ENCODE data around the gene PPIG.

DNA sequence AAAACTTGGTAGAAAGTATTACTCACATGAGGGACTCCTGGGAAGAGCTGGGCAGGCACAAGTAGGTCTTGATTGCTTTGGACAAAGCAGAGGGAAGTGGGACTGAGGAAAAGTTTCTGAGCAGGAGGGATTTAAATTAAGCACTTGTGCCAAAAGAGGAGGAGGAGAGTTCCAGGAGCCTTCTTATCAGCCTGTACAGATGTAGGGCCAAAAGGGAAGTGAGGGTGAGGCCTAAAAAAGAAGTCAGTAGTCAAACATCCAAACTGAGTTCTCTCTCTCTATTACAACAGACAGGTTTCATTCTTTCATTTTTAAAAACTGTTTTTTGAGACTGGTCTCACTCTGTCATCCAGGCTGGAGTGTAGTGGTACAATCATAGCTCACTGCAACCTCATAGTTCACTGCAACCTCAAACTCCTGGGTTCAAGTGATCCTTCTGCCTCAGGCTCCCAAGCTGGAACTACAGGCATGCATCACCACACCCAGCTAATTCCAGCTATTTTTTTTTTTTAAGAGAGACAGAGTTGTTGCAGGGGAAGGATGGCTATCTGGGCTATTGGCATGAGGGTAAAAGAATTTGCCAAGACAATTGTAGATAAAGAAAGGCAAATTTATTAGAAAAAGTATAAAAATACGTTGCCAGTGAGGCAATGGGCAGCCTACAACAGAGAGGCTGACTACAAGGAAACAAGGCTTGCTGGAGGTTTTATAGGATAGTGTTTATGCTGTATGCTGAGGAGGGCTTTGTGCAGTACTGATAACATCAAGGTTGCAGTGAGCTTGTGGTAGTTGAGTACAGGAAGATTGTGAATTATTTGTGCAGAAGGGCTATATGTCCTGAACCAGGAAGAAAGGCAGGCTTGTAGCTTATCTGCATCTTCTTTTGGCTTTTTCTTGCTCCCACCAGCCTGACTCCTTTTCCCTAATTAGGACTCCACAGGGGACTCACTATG lies 81.1 kb downstream of the PPIG start:
- TF ChIP-seq, protein P1, sequence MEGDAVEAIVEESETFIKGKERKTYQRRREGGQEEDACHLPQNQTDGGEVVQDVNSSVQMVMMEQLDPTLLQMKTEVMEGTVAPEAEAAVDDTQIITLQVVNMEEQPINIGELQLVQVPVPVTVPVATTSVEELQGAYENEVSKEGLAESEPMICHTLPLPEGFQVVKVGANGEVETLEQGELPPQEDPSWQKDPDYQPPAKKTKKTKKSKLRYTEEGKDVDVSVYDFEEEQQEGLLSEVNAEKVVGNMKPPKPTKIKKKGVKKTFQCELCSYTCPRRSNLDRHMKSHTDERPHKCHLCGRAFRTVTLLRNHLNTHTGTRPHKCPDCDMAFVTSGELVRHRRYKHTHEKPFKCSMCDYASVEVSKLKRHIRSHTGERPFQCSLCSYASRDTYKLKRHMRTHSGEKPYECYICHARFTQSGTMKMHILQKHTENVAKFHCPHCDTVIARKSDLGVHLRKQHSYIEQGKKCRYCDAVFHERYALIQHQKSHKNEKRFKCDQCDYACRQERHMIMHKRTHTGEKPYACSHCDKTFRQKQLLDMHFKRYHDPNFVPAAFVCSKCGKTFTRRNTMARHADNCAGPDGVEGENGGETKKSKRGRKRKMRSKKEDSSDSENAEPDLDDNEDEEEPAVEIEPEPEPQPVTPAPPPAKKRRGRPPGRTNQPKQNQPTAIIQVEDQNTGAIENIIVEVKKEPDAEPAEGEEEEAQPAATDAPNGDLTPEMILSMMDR (IDR thresholded peaks at IDR 0.05) = no peak
- TF ChIP-seq POLR2A (IDR thresholded peaks at IDR 0.05) = no peak
